Neural cell (in vitro differentiated cells): ENCODE data around the gene LNX2.

Experiments
- EP300 ChIP-seq: fragments of 450-650 bp; conservative IDR thresholded peaks from 2 replicates; pipeline ENCODE4 v1.6.1; 2014; ENCODE audit warnings: antibody characterized with exemption, mild to moderate bottlenecking, moderate library complexity; ENCODE audit not compliant: poor library complexity, severe bottlenecking
- EZH2 ChIP-seq: fragments of 200-600, 300-800 bp; shearing (Covaris generic), sonication (generic); IDR thresholded peaks from 2 replicates; pipeline ENCODE4 v1.6.1; 2014; ENCODE audit warnings: antibody characterized with exemption, low read length, borderline replicate concordance, mild to moderate bottlenecking; ENCODE audit not compliant: insufficient read depth, poor library complexity, severe bottlenecking
- POLR2AphosphoS5 ChIP-seq: IDR thresholded peaks from 2 replicates; pipeline ENCODE4 v1.6.1; 2012
- RAD21 ChIP-seq: fragments of 450-650 bp; conservative IDR thresholded peaks from 2 replicates; pipeline ENCODE4 v1.6.1; 2014; ENCODE audit warnings: antibody characterized with exemption, mild to moderate bottlenecking, moderate library complexity
- SMC3 ChIP-seq: fragments of 450-650 bp; conservative IDR thresholded peaks from 2 replicates; pipeline ENCODE4 v1.6.1; 2014; ENCODE audit warnings: antibody characterized with exemption, mild to moderate bottlenecking, moderate library complexity; ENCODE audit not compliant: poor library complexity
- TF ChIP-seq, protein P1 (sequence below): fragments of 450-650 bp; IDR thresholded peaks from 2 replicates; pipeline ENCODE4 v1.5.1; 2014; ENCODE audit warnings: antibody characterized with exemption, mild to moderate bottlenecking, moderate library complexity; ENCODE audit not compliant: poor library complexity, severe bottlenecking
- TF ChIP-seq, protein P2 (sequence below): IDR thresholded peaks from 2 replicates; pipeline ENCODE4 v1.6.1; 2012; ENCODE audit warnings: borderline replicate concordance

GRCh38 chr13:27619093-27619727 lies 1.1 kb downstream of the LNX2 start:
- TF ChIP-seq, protein P1, sequence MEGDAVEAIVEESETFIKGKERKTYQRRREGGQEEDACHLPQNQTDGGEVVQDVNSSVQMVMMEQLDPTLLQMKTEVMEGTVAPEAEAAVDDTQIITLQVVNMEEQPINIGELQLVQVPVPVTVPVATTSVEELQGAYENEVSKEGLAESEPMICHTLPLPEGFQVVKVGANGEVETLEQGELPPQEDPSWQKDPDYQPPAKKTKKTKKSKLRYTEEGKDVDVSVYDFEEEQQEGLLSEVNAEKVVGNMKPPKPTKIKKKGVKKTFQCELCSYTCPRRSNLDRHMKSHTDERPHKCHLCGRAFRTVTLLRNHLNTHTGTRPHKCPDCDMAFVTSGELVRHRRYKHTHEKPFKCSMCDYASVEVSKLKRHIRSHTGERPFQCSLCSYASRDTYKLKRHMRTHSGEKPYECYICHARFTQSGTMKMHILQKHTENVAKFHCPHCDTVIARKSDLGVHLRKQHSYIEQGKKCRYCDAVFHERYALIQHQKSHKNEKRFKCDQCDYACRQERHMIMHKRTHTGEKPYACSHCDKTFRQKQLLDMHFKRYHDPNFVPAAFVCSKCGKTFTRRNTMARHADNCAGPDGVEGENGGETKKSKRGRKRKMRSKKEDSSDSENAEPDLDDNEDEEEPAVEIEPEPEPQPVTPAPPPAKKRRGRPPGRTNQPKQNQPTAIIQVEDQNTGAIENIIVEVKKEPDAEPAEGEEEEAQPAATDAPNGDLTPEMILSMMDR, result no peak
- TF ChIP-seq, protein P2, sequence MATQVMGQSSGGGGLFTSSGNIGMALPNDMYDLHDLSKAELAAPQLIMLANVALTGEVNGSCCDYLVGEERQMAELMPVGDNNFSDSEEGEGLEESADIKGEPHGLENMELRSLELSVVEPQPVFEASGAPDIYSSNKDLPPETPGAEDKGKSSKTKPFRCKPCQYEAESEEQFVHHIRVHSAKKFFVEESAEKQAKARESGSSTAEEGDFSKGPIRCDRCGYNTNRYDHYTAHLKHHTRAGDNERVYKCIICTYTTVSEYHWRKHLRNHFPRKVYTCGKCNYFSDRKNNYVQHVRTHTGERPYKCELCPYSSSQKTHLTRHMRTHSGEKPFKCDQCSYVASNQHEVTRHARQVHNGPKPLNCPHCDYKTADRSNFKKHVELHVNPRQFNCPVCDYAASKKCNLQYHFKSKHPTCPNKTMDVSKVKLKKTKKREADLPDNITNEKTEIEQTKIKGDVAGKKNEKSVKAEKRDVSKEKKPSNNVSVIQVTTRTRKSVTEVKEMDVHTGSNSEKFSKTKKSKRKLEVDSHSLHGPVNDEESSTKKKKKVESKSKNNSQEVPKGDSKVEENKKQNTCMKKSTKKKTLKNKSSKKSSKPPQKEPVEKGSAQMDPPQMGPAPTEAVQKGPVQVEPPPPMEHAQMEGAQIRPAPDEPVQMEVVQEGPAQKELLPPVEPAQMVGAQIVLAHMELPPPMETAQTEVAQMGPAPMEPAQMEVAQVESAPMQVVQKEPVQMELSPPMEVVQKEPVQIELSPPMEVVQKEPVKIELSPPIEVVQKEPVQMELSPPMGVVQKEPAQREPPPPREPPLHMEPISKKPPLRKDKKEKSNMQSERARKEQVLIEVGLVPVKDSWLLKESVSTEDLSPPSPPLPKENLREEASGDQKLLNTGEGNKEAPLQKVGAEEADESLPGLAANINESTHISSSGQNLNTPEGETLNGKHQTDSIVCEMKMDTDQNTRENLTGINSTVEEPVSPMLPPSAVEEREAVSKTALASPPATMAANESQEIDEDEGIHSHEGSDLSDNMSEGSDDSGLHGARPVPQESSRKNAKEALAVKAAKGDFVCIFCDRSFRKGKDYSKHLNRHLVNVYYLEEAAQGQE, result no peak
- TF ChIP-seq EZH2, result no peak
- TF ChIP-seq RAD21, result no peak
- TF ChIP-seq EP300, result no peak
- TF ChIP-seq SMC3, result no peak
- no peak for TF ChIP-seq POLR2AphosphoS5
